Ishikawa (cell line): ENCODE measurements around the gene TNFSF18.

ENCODE experiments used
- CEBPB ChIP-seq: IDR thresholded peaks from 2 replicates; pipeline ENCODE4 v1.6.1; 2012
- CREB1 ChIP-seq: IDR thresholded peaks from 2 replicates; pipeline ENCODE4 v1.6.1; 2012; ENCODE audit warnings: low read depth
- EGR1 ChIP-seq: IDR thresholded peaks from 2 replicates; pipeline ENCODE4 v1.6.1; 2012
- EP300 ChIP-seq: IDR thresholded peaks from 2 replicates; pipeline ENCODE4 v1.6.1; 2012; ENCODE audit warnings: borderline replicate concordance
- FOXM1 ChIP-seq: IDR thresholded peaks from 2 replicates; pipeline ENCODE4 v1.6.1; 2012; ENCODE audit warnings: low read depth, borderline replicate concordance
- MAX ChIP-seq: IDR thresholded peaks from 2 replicates; pipeline ENCODE4 v1.6.1; 2012
- NFIC ChIP-seq: IDR thresholded peaks from 2 replicates; pipeline ENCODE4 v1.6.1; 2012
- RAD21 ChIP-seq: IDR thresholded peaks from 2 replicates; pipeline ENCODE4 v1.6.1; 2012; ENCODE audit warnings: low read depth
- REST ChIP-seq: IDR thresholded peaks from 2 replicates; pipeline ENCODE4 v1.6.1; 2012; ENCODE audit warnings: low read depth, mild to moderate bottlenecking
- TAF1 ChIP-seq: IDR thresholded peaks from 2 replicates; pipeline ENCODE4 v1.6.1; 2012; ENCODE audit warnings: low read depth, mild to moderate bottlenecking
- TCF12 ChIP-seq: IDR thresholded peaks from 2 replicates; pipeline ENCODE4 v1.6.1; 2012; ENCODE audit warnings: low read depth
- TEAD4 ChIP-seq: IDR thresholded peaks from 2 replicates; pipeline ENCODE4 v1.6.1; 2012
- USF1 ChIP-seq: IDR thresholded peaks from 2 replicates; pipeline ENCODE4 v1.6.1; 2012
- YY1 ChIP-seq: IDR thresholded peaks from 2 replicates; pipeline ENCODE4 v1.6.1; 2012; ENCODE audit warnings: low read depth
- ZBTB7A ChIP-seq: IDR thresholded peaks from 2 replicates; pipeline ENCODE4 v1.6.1; 2012; ENCODE audit warnings: low read depth

The TNFSF18 gene

GRCh38 chr1:173044656-173045055 lies 6.1 kb downstream of the TNFSF18 start:
- TF ChIP-seq REST (peak; percentile 65), TEAD4 (no peak), RAD21 (no peak)

GRCh38 chr1:173043253-173043652 lies 7.5 kb downstream of the TNFSF18 start:
- TF ChIP-seq EGR1 (no peak), ZBTB7A (no peak), RAD21 (no peak), FOXM1 (no peak), REST (no peak), TAF1 (no peak)

GRCh38 chr1:173042806-173043205 lies 7.9 kb downstream of the TNFSF18 start:
- TF ChIP-seq TCF12 = no peak
- no peak for TF ChIP-seq USF1
- no peak for TF ChIP-seq FOXM1
- TF ChIP-seq EP300 = no peak
- TF ChIP-seq RAD21 = no peak
- no peak for TF ChIP-seq MAX
- TF ChIP-seq TAF1 = no peak
- no peak for TF ChIP-seq CREB1
- TF ChIP-seq NFIC = no peak
- no peak for TF ChIP-seq ZBTB7A
- no peak for TF ChIP-seq EGR1
- TF ChIP-seq TEAD4 = no peak
- no peak for TF ChIP-seq YY1
- no peak for TF ChIP-seq CEBPB

- TF ChIP-seq NFIC (no peak), EP300 (no peak), YY1 (no peak), TCF12 (no peak), REST (no peak), USF1 (no peak), ZBTB7A (no peak)
Observed at GRCh38 chr1:173039626-173040025, 11.1 kb downstream of the TNFSF18 start.

GRCh38 chr1:173038875-173039554 lies 11.7 kb downstream of the TNFSF18 start:
- TF ChIP-seq MAX = no peak
- TF ChIP-seq EP300 = no peak
- TF ChIP-seq CEBPB = no peak
- TF ChIP-seq TAF1 = no peak
- TF ChIP-seq CREB1 = no peak
- TF ChIP-seq RAD21 = no peak
- TF ChIP-seq FOXM1 = no peak
